K562 (cell line): ENCODE measurements around the gene GLMP. TPM values are rescaled to one million over a fixed set of nuclear protein-coding genes. Genes with fewer than 3 reads are reported as not detected.

Source experiments
- BACH1 ChIP-seq: fragments of 200-800 bp; sonication (Bioruptor generic); IDR thresholded peaks from 2 replicates; pipeline ENCODE4 v1.6.1; 2016; ENCODE audit warnings: missing genetic modification characterization, missing compliant biosample characterization
- CREBBP ChIP-seq: IDR thresholded peaks from one replicate; pipeline ENCODE4 v1.6.1; 2012; ENCODE audit warnings: low read depth, mild to moderate bottlenecking, control low read depth, inconsistent platforms, low read length
- ELF4 ChIP-seq: fragments of 450-650 bp; formaldehyde crosslinking; IDR thresholded peaks from 2 replicates; pipeline ENCODE4 v1.4.0; 2022; ENCODE audit warnings: missing genetic modification characterization
- HDAC1 ChIP-seq, 2 experiments: fragments of 450-650 bp; IDR thresholded peaks; 2 replicates each; pipeline ENCODE4 v1.6.1; 2016 to 2017; ENCODE audit warnings: inconsistent platforms in 1 of 2, mild to moderate bottlenecking in 1 of 2, moderate library complexity in 1 of 2
- HOXB6 ChIP-seq: fragments of 250-450 bp; sonication (Bioruptor Pico); IDR thresholded peaks from 2 replicates; pipeline ENCODE4 v1.5.1; 2022; ENCODE audit warnings: mild to moderate bottlenecking, borderline replicate concordance
- HSF4 ChIP-seq: fragments of 250-450 bp; sonication (Bioruptor Pico); IDR thresholded peaks from 2 replicates; pipeline ENCODE4 v2.1.2; 2022; ENCODE audit warnings: mild to moderate bottlenecking, moderate library complexity, borderline replicate concordance
- NRF1 ChIP-seq, 2 experiments: fragments of 450-650 bp; IDR thresholded peaks in 1 of 2; conservative IDR thresholded peaks in 1 of 2; 2 replicates each; pipeline ENCODE4 v1.6.1; 2014; ENCODE audit warnings: mild to moderate bottlenecking in 2 of 2
- POLR3A ChIP-seq: IDR thresholded peaks from 2 replicates; pipeline ENCODE4 v1.6.1; 2011; ENCODE audit warnings: borderline replicate concordance, mild to moderate bottlenecking, moderate library complexity; ENCODE audit not compliant: insufficient read length, insufficient read depth; ENCODE audit errors: extremely low read depth
- RFX7 ChIP-seq: fragments of 250-450 bp; sonication (Bioruptor Pico); IDR thresholded peaks from 2 replicates; pipeline ENCODE4 v1.5.1; 2021; ENCODE audit warnings: mild to moderate bottlenecking
- SETDB1 ChIP-seq: IDR thresholded peaks from one replicate; pipeline ENCODE4 v1.6.1; 2012; ENCODE audit warnings: low read length, control low read depth, inconsistent platforms
- SIRT6 ChIP-seq: IDR thresholded peaks from one replicate; pipeline ENCODE4 v1.6.1; 2012; ENCODE audit warnings: low read depth, mild to moderate bottlenecking, control low read depth, inconsistent platforms, low read length, moderate library complexity
- SLC30A9 ChIP-seq: fragments of 250-450 bp; sonication (Bioruptor Pico); IDR thresholded peaks from 2 replicates; pipeline ENCODE4 v1.8.0; 2022; ENCODE audit warnings: mild to moderate bottlenecking, moderate library complexity
- SMARCA4 ChIP-seq: fragments of 450-650 bp; IDR thresholded peaks from 2 replicates; pipeline ENCODE4 v1.6.1; 2016
- SMARCE1 ChIP-seq: fragments of 450-650 bp; IDR thresholded peaks from 2 replicates; pipeline ENCODE4 v1.7.1; 2016; ENCODE audit warnings: mild to moderate bottlenecking
- TEAD4 ChIP-seq, 2 experiments: sonication (generic) in 1 of 2; formaldehyde crosslinking in 1 of 2; IDR thresholded peaks; 2 replicates each; pipeline versions ENCODE4 v1.6.1 to v1.8.0; 2012 to 2022; ENCODE audit warnings: borderline replicate concordance in 1 of 2, inconsistent platforms in 1 of 2, low read length in 1 of 2, mild to moderate bottlenecking in 1 of 2, missing genetic modification reagents in 1 of 2
- ZNF707 ChIP-seq: fragments of 250-450 bp; sonication (Bioruptor Pico); conservative IDR thresholded peaks from 2 replicates; pipeline ENCODE4 v1.8.0; 2022; ENCODE audit warnings: inconsistent platforms, mild to moderate bottlenecking, moderate library complexity
- polyA plus RNA-seq, 8 experiments: library from polyadenylated mRNA; depleted of rRNA in 4 of 8; stranded (reverse) in 5 of 8; unstranded in 3 of 8; fragments of >200 nt; fragmentation: Nextera tagmentation in 2 of 8; fragmentation: Illumina TruSeq in 1 of 8; extraction: Ambion mirVana in 2 of 8; extraction: Trizol in 1 of 8; gene quantifications; 2 replicates each; pipeline versions ENCODE4 v1.2.1 to v1.2.3, GENCODE V29; 2011 to 2014; ENCODE audit warnings: inconsistent platforms in 1 of 8, missing spikeins in 1 of 8
- total RNA-seq, 7 experiments: library from RNA; depleted of rRNA in 6 of 7; stranded (reverse); fragments of >200 nt in 6 of 7; fragmentation: Illumina TruSeq in 2 of 7; extraction: Trizol in 2 of 7; gene quantifications; 2 replicates each; pipeline versions ENCODE4 v1.2.1 to v1.2.3, GENCODE V29; 2011 to 2021; ENCODE audit warnings: low replicate concordance in 1 of 7
- TF ChIP-seq, protein P1 (sequence below): IDR thresholded peaks from 2 replicates; pipeline ENCODE4 v1.6.1; 2016; ENCODE audit warnings: missing genetic modification characterization, missing compliant biosample characterization
- TF ChIP-seq, protein P2 (sequence below): fragments of 450-650 bp; formaldehyde crosslinking; IDR thresholded peaks from 2 replicates; pipeline ENCODE4 v1.4.0; 2020; ENCODE audit warnings: mild to moderate bottlenecking
- TF ChIP-seq, protein P3 (sequence below): sonication (generic); formaldehyde crosslinking; IDR thresholded peaks from 2 replicates; pipeline ENCODE4 v1.8.0; 2022; ENCODE audit warnings: mild to moderate bottlenecking, missing genetic modification reagents
- TF ChIP-seq, protein P4 (sequence below): fragments of 450-650 bp; conservative IDR thresholded peaks from 2 replicates; pipeline ENCODE4 v1.6.1; 2016; ENCODE audit warnings: missing genetic modification characterization, low read depth, mild to moderate bottlenecking, missing compliant biosample characterization, moderate library complexity

GLMP gene
- total and polyA plus RNA-seq, 9 of the 15 experiments (the other 6 are each of a cell fraction or from before 2014, with no cell fraction given), result 8.3 to 28.2 (median 22.4) TPM

DNA sequence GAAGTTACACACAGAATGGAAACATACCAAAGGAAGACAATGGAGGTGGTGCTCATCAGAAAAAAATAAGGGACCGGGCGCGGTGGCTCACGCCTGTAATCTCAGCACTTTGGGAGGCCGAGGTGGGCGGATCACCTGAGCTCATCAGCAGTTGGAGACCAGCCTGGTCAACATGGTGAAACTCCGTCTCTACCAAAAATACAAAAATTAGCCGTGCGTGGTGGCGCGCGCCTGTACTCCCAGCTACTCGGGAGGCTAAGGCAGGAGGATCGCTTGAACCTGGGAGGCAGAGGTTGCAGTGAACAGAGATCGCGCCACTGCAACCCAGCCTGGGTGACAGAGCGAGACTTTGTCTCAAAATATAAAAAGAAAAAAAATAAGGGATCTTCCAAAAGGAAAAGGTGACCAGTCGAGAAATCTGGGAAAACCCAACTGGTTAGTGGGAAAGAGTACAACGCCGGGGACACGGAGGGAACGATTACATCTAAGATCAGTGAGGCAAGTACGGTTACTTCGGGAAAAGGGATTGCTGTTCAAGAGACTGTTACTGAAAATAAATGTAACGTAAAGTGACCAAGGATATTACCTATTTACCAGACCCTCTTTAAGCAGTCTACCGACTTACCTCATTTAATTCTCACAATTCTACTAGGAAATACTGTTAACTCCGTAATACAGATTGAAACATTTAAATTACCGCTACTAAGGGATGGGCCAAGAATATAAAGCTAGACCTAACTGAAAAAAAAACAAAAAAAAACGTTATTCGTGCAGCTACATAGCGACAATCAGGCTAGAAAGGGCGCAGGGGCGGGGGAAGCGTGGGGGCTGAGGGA lies 41.8 kb upstream of the GLMP start (continued):
- TF ChIP-seq SMARCE1, result no peak
- TF ChIP-seq BACH1, result no peak
- TF ChIP-seq POLR3A, result no peak
- TF ChIP-seq ELF4 (CRISPR knock-in tag), result no peak
- TF ChIP-seq TEAD4 (IDR thresholded peaks at IDR 0.05; ENCODE audit: low read length), result no peak
- TF ChIP-seq TEAD4 (CRISPR knock-in tag; IDR thresholded peaks at IDR 0.05; ENCODE audit: borderline replicate concordance), result no peak
- TF ChIP-seq SLC30A9 (CRISPR knock-in tag), result no peak
- no peak; the same call in 1 of the 2 replicates for TF ChIP-seq SMARCA4
- TF ChIP-seq, protein P1, sequence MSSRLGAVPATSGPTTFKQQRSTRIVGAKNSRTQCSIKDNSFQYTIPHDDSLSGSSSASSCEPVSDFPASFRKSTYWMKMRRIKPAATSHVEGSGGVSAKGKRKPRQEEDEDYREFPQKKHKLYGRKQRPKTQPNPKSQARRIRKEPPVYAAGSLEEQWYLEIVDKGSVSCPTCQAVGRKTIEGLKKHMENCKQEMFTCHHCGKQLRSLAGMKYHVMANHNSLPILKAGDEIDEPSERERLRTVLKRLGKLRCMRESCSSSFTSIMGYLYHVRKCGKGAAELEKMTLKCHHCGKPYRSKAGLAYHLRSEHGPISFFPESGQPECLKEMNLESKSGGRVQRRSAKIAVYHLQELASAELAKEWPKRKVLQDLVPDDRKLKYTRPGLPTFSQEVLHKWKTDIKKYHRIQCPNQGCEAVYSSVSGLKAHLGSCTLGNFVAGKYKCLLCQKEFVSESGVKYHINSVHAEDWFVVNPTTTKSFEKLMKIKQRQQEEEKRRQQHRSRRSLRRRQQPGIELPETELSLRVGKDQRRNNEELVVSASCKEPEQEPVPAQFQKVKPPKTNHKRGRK (tag), result no peak
- TF ChIP-seq SIRT6, result no peak
- TF ChIP-seq, protein P2, sequence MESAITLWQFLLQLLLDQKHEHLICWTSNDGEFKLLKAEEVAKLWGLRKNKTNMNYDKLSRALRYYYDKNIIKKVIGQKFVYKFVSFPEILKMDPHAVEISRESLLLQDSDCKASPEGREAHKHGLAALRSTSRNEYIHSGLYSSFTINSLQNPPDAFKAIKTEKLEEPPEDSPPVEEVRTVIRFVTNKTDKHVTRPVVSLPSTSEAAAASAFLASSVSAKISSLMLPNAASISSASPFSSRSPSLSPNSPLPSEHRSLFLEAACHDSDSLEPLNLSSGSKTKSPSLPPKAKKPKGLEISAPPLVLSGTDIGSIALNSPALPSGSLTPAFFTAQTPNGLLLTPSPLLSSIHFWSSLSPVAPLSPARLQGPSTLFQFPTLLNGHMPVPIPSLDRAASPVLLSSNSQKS (CRISPR knock-in tag), result no peak
- TF ChIP-seq, protein P3, sequence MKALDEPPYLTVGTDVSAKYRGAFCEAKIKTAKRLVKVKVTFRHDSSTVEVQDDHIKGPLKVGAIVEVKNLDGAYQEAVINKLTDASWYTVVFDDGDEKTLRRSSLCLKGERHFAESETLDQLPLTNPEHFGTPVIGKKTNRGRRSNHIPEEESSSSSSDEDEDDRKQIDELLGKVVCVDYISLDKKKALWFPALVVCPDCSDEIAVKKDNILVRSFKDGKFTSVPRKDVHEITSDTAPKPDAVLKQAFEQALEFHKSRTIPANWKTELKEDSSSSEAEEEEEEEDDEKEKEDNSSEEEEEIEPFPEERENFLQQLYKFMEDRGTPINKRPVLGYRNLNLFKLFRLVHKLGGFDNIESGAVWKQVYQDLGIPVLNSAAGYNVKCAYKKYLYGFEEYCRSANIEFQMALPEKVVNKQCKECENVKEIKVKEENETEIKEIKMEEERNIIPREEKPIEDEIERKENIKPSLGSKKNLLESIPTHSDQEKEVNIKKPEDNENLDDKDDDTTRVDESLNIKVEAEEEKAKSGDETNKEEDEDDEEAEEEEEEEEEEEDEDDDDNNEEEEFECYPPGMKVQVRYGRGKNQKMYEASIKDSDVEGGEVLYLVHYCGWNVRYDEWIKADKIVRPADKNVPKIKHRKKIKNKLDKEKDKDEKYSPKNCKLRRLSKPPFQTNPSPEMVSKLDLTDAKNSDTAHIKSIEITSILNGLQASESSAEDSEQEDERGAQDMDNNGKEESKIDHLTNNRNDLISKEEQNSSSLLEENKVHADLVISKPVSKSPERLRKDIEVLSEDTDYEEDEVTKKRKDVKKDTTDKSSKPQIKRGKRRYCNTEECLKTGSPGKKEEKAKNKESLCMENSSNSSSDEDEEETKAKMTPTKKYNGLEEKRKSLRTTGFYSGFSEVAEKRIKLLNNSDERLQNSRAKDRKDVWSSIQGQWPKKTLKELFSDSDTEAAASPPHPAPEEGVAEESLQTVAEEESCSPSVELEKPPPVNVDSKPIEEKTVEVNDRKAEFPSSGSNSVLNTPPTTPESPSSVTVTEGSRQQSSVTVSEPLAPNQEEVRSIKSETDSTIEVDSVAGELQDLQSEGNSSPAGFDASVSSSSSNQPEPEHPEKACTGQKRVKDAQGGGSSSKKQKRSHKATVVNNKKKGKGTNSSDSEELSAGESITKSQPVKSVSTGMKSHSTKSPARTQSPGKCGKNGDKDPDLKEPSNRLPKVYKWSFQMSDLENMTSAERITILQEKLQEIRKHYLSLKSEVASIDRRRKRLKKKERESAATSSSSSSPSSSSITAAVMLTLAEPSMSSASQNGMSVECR (CRISPR knock-in tag), result no peak
- TF ChIP-seq HDAC1 (IDR thresholded peaks at IDR 0.05), result peak in 1 of 2 experiments; percentile 40; a peak in 1 of 4 replicates
- no peak for TF ChIP-seq ZNF707 (CRISPR knock-in tag)
- TF ChIP-seq HSF4 (CRISPR knock-in tag), result no peak
- no peak for TF ChIP-seq HOXB6 (CRISPR knock-in tag)
- no peak for TF ChIP-seq RFX7 (CRISPR knock-in tag)
- TF ChIP-seq SETDB1, result no peak
- no peak for TF ChIP-seq NRF1 (conservative IDR thresholded peaks at IDR 0.05 in 1 of 2, IDR thresholded peaks at IDR 0.05 in 1 of 2)
- no peak for TF ChIP-seq CREBBP
- TF ChIP-seq, protein P4, sequence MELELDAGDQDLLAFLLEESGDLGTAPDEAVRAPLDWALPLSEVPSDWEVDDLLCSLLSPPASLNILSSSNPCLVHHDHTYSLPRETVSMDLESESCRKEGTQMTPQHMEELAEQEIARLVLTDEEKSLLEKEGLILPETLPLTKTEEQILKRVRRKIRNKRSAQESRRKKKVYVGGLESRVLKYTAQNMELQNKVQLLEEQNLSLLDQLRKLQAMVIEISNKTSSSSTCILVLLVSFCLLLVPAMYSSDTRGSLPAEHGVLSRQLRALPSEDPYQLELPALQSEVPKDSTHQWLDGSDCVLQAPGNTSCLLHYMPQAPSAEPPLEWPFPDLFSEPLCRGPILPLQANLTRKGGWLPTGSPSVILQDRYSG, result no peak
